HG02763 (cell line): Measurements from ENCODE around the gene DYSF.

Experiments used
- ATAC-seq: cut with Tn5 transposase; IDR thresholded peaks from one replicate; pipeline ENCODE4 v1.9.1; 2021; ENCODE audit warnings: mild to moderate bottlenecking, moderate library complexity; ENCODE audit not compliant: unreplicated experiment

The DYSF gene

GRCh38 chr2:71715951-71716696 is 262.8 kb downstream of the DYSF start:
- ATAC-seq, result no peak

GRCh38 chr2:71716697-71717624 is 263.6 kb downstream of the DYSF start:
- no peak for ATAC-seq

- no peak for ATAC-seq
These were observed 265.3 kb downstream of the DYSF start for GRCh38 chr2:71718686-71719085.

- ATAC-seq, result no peak
These were observed 266.3 kb downstream of the DYSF start for GRCh38 chr2:71719520-71720282.

- ATAC-seq, result no peak
These were observed 266.9 kb downstream of the DYSF start for GRCh38 chr2:71720283-71720560.

GRCh38 chr2:71720596-71721361 is 267.4 kb downstream of the DYSF start:
- no peak for ATAC-seq

GRCh38 chr2:71721362-71721665 is 268.0 kb downstream of the DYSF start:
- ATAC-seq, result no peak

GRCh38 chr2:71721669-71722068 is 268.3 kb downstream of the DYSF start:
- no peak for ATAC-seq

- ATAC-seq, result no peak
These were observed 268.9 kb downstream of the DYSF start for GRCh38 chr2:71722286-71722685.

- no peak for ATAC-seq
These were observed 271.4 kb downstream of the DYSF start for GRCh38 chr2:71724793-71725192.

GRCh38 chr2:71725836-71726235 is 272.5 kb downstream of the DYSF start:
- no peak for ATAC-seq

- no peak for ATAC-seq
These were observed 274.2 kb downstream of the DYSF start for GRCh38 chr2:71727562-71727961.

- ATAC-seq, result no peak
These were observed 274.7 kb downstream of the DYSF start for GRCh38 chr2:71728036-71728435.

GRCh38 chr2:71730785-71731383 is 277.5 kb downstream of the DYSF start:
- ATAC-seq, result no peak

GRCh38 chr2:71734620-71735019 is 281.3 kb downstream of the DYSF start:
- no peak for ATAC-seq

GRCh38 chr2:71735676-71736075 is 282.3 kb downstream of the DYSF start:
- ATAC-seq, result no peak
